H1 (cell line): Measurements from ENCODE around the gene CAPN1. TPM values are rescaled to one million over a fixed set of nuclear protein-coding genes. Genes with fewer than 3 reads are reported as not detected.

Experiments used
- CTCF ChIA-PET: fragments of 300-600 bp; sonication (Branson Sonifier 250); formaldehyde crosslinking; loops from one replicate; lab custom pipeline; 2021; ENCODE audit not compliant: partially characterized antibody; lab: Charles Lee
- POLR2A ChIA-PET: fragments of 300-600 bp; sonication (Branson Sonifier 250); formaldehyde crosslinking; loops from one replicate; lab custom pipeline; 2021; ENCODE audit warnings: inconsistent platforms; ENCODE audit not compliant: partially characterized antibody; lab: Charles Lee
- DNase-seq, 2 experiments: peaks; one replicate each; pipeline versions ENCODE4 v3.0.0 to v3.0.0-alpha.2; 2010 to 2022; ENCODE audit warnings: low spot score in 2 of 2, low read depth in 1 of 2, mixed read lengths in 1 of 2
- FAIRE-seq: peaks from 2 replicates; lab custom pipeline; 2011; peaks lifted over from hg19 to GRCh38; lab: Jason Lieb, UNC
- H2AFZ ChIP-seq: 2 replicates; pipeline ENCODE4 v1.8.1; 2012; ENCODE audit warnings: low read length, inconsistent platforms
- H2AK5ac ChIP-seq: 2 replicates; pipeline ENCODE4 v1.6.1; 2013; ENCODE audit warnings: low read depth, low read length
- H2BK120ac ChIP-seq: replicated peaks from 2 replicates; pipeline ENCODE3; 2013; ENCODE audit warnings: low read depth, low read length, inconsistent platforms
- H2BK12ac ChIP-seq: 2 replicates; pipeline ENCODE4 v1.6.1; 2013; ENCODE audit warnings: low read depth, low read length
- H2BK15ac ChIP-seq: 2 replicates; pipeline ENCODE4 v1.6.1; 2013; ENCODE audit warnings: low read length
- H2BK20ac ChIP-seq: 2 replicates; pipeline ENCODE4 v1.6.1; 2013; ENCODE audit warnings: low read length
- H2BK5ac ChIP-seq: 2 replicates; pipeline ENCODE4 v1.6.1; 2013; ENCODE audit warnings: low read depth, low read length
- H3K14ac ChIP-seq: 2 replicates; pipeline ENCODE4 v1.6.1; 2013; ENCODE audit warnings: inconsistent platforms; ENCODE audit not compliant: insufficient read length
- H3K18ac ChIP-seq: 2 replicates; pipeline ENCODE4 v1.6.1; 2013; ENCODE audit warnings: low read length; ENCODE audit errors: extremely low read depth
- H3K23ac ChIP-seq: 2 replicates; pipeline ENCODE4 v1.6.1; 2013; ENCODE audit warnings: inconsistent platforms; ENCODE audit not compliant: insufficient read length
- H3K23me2 ChIP-seq: 2 replicates; pipeline ENCODE4 v1.6.1; 2013; ENCODE audit warnings: low read depth, low read length
- H3K27ac ChIP-seq: 2 replicates; pipeline ENCODE4 v1.6.1; 2011; ENCODE audit warnings: low read depth, low read length, inconsistent platforms
- H3K27me3 ChIP-seq, 4 experiments: replicated peaks in 1 of 4; 1 replicate in 1 of 4; 2 replicates in 3 of 4; pipeline versions ENCODE4 v1.6.1 to v1.8.1; 2011 to 2013; ENCODE audit warnings: low read length in 3 of 4, mild to moderate bottlenecking in 3 of 4, inconsistent platforms in 2 of 4, mixed read lengths in 2 of 4, moderate library complexity in 1 of 4; ENCODE audit not compliant: control insufficient read depth in 3 of 4, insufficient read depth in 3 of 4; ENCODE audit errors: extremely low read depth in 1 of 4
- H3K36me3 ChIP-seq, 4 experiments: 2 replicates each; pipeline versions ENCODE4 v1.6.1 to v1.8.1; 2011 to 2013; ENCODE audit warnings: mild to moderate bottlenecking in 4 of 4, low read length in 3 of 4, moderate library complexity in 2 of 4, control low read depth in 1 of 4, inconsistent platforms in 1 of 4; ENCODE audit not compliant: insufficient read depth in 4 of 4, control insufficient read depth in 2 of 4
- H3K4ac ChIP-seq: replicated peaks from 2 replicates; pipeline ENCODE3; 2013; ENCODE audit warnings: low read length, low read depth, mixed read lengths, inconsistent platforms; ENCODE audit not compliant: insufficient read length
- H3K4me1 ChIP-seq, 4 experiments: replicated peaks in 1 of 4; 1 replicate in 1 of 4; 2 replicates in 3 of 4; pipeline versions ENCODE4 v1.6.1 to v1.8.1; 2011 to 2013; ENCODE audit warnings: low read length in 3 of 4, inconsistent platforms in 2 of 4, mixed read lengths in 1 of 4; ENCODE audit not compliant: insufficient read depth in 4 of 4, control insufficient read depth in 3 of 4
- H3K4me2 ChIP-seq, 2 experiments: 2 replicates each; pipeline versions ENCODE4 v1.6.1 to v1.8.1; 2011 to 2013; ENCODE audit warnings: low read depth in 2 of 2, low read length in 2 of 2, control low read depth in 1 of 2, inconsistent platforms in 1 of 2, mild to moderate bottlenecking in 1 of 2; ENCODE audit not compliant: insufficient read depth in 1 of 2
- H3K4me3 ChIP-seq, 4 experiments: fragments of 200-600, 300-600 bp in 1 of 4; sonication (generic), shearing (Covaris generic), sonication (Bioruptor Twin) in 1 of 4; 2 replicates each; pipeline versions ENCODE4 v1.5.1 to v1.8.1; 2011 to 2016; ENCODE audit warnings: low read length in 4 of 4, low read depth in 3 of 4, control low read depth in 2 of 4, inconsistent platforms in 2 of 4, mild to moderate bottlenecking in 2 of 4, mixed read lengths in 1 of 4, moderate library complexity in 1 of 4; ENCODE audit not compliant: insufficient read depth in 2 of 4; ENCODE audit errors: extremely low read depth in 1 of 4
- H3K56ac ChIP-seq: replicated peaks from 2 replicates; pipeline ENCODE3; 2013; ENCODE audit warnings: low read depth, mild to moderate bottlenecking, mixed read lengths, low read length, inconsistent platforms; ENCODE audit not compliant: insufficient read length
- H3K79me1 ChIP-seq: 2 replicates; pipeline ENCODE4 v1.6.1; 2013; ENCODE audit warnings: low read depth, low read length, control low read depth
- H3K79me2 ChIP-seq, 2 experiments: 2 replicates each; pipeline versions ENCODE4 v1.6.1 to v1.8.1; 2012 to 2013; ENCODE audit warnings: low read length in 2 of 2, mild to moderate bottlenecking in 2 of 2, inconsistent platforms in 1 of 2; ENCODE audit not compliant: insufficient read depth in 2 of 2, control insufficient read depth in 1 of 2
- H3K9ac ChIP-seq, 4 experiments: replicated peaks in 1 of 4; 1 replicate in 1 of 4; 2 replicates in 3 of 4; pipeline versions ENCODE4 v1.6.1 to v1.8.1; 2011 to 2013; ENCODE audit warnings: low read depth in 3 of 4, low read length in 3 of 4, control low read depth in 2 of 4, mild to moderate bottlenecking in 2 of 4, moderate library complexity in 2 of 4, inconsistent platforms in 1 of 4; ENCODE audit errors: extremely low read depth in 1 of 4
- H3K9me3 ChIP-seq, 2 experiments: 2 replicates each; pipeline versions ENCODE4 v1.6.1 to v1.8.1; 2012 to 2013; ENCODE audit warnings: mild to moderate bottlenecking in 2 of 2, moderate library complexity in 2 of 2, control low read depth in 1 of 2, inconsistent platforms in 1 of 2, low read depth in 1 of 2, low read length in 1 of 2, mixed read lengths in 1 of 2; ENCODE audit not compliant: insufficient read depth in 2 of 2
- H4K20me1 ChIP-seq, 2 experiments: replicated peaks in 1 of 2; 2 replicates each; pipeline versions ENCODE3 to v1.8.1; 2011 to 2013; ENCODE audit warnings: inconsistent platforms in 2 of 2, low read length in 2 of 2, mild to moderate bottlenecking in 1 of 2; ENCODE audit not compliant: insufficient read depth in 2 of 2, control insufficient read depth in 1 of 2
- H4K5ac ChIP-seq: 2 replicates; pipeline ENCODE4 v1.6.1; 2013; ENCODE audit warnings: low read length, low read depth, mixed read lengths, inconsistent platforms; ENCODE audit not compliant: insufficient read length
- H4K8ac ChIP-seq: 2 replicates; pipeline ENCODE4 v1.8.0; 2013; ENCODE audit warnings: mild to moderate bottlenecking, moderate library complexity, low read length, inconsistent platforms; ENCODE audit not compliant: insufficient read depth; ENCODE audit errors: extremely low read depth
- H4K91ac ChIP-seq: replicated peaks from 2 replicates; pipeline ENCODE3; 2013; ENCODE audit warnings: low read length, mixed read lengths, inconsistent platforms; ENCODE audit not compliant: insufficient read length
- ATF3 ChIP-seq: IDR thresholded peaks from 2 replicates; pipeline ENCODE4 v1.6.1; 2011; ENCODE audit warnings: low read depth, mild to moderate bottlenecking, low read length; ENCODE audit not compliant: insufficient read depth
- YY1 ChIP-seq: IDR thresholded peaks from 2 replicates; pipeline ENCODE4 v1.6.1; 2011; ENCODE audit warnings: low read depth, mild to moderate bottlenecking, low read length
- WGBS, 2 experiments: shearing (Covaris generic) in 1 of 2; methylation state at CpG; one replicate each; pipeline versions ENCODE4 v1.1.6 to v1.1.7; 2013 to 2015; ENCODE audit warnings: low lambda C conversion rate in 2 of 2, mixed read lengths in 2 of 2, inconsistent platforms in 1 of 2, low coverage in 1 of 2, missing lambda C conversion rate in 1 of 2; ENCODE audit not compliant: insufficient replicate concordance in 2 of 2, insufficient coverage in 1 of 2, insufficient read length in 1 of 2; ENCODE audit errors: extremely low coverage in 1 of 2, missing lambda C conversion rate in 1 of 2; 5-methylcytosine and 5-hydroxymethylcytosine counted together
- polyA plus RNA-seq, 7 experiments: library from polyadenylated mRNA; depleted of rRNA in 3 of 7; stranded (reverse) in 5 of 7; unstranded in 2 of 7; fragments of >200 nt in 5 of 7; fragments of 200-250 nt in 2 of 7; gene quantifications; 1 replicate in 5 of 7; 2 replicates in 1 of 7; 4 replicates in 1 of 7; pipeline versions ENCODE4 v1.2.1 to v1.2.3, GENCODE V29; 2011 to 2013; ENCODE audit warnings: missing spikeins in 2 of 7, mixed read lengths in 2 of 7
- total RNA-seq: library from RNA; stranded (reverse); fragmentation: NEBNext Ultra II Directional; extraction: Animal tissue kit (Norgen Biotek cat#: 25700); gene quantifications from 2 replicates; pipeline ENCODE4 v1.2.1, GENCODE V29; 2021

CAPN1 gene
- total and polyA plus RNA-seq, 2 of the 8 experiments (the other 6 are each of a cell fraction or from before 2014, with no cell fraction given): 194 to 233 TPM

- FAIRE-seq: no peak
Measured at GRCh38 chr11:65183201-65183891, 1.6 kb downstream of the CAPN1 start.

More at GRCh38 chr11:65183201-65183891, 1.6 kb downstream of the CAPN1 start:
- Histone ChIP-seq H3K4ac (no peak overlapping the region), H3K23ac (no peak overlapping the region), H3K9ac (no peak overlapping the region), H4K20me1 (peaks cover 0 to 5% of the 10 kb centered on the region in 2 experiments), H2BK12ac (0 out of 2 replicates have a peak overlapping the region, but pooled peaks have one; percentile 7), H4K8ac (no peak overlapping the region; the same call in 1 of the 2 replicates), H3K4me2 (peak overlapping the region; percentile 72 to 92), H3K56ac (no peak overlapping the region), H3K23me2 (peaks cover 10% of the 10 kb centered on the region), H2BK20ac (no peak overlapping the region), H2BK5ac (0 out of 2 replicates have a peak overlapping the region, but pooled peaks have one; percentile 91), H3K79me2 (peaks cover 0 to 13% of the 10 kb centered on the region in 2 experiments; a peak in 2 of 4 replicates), H3K27me3 (no peaks in the 10 kb centered on the region), H2BK15ac (peak overlapping the region; percentile 36; the same call in 1 of the 2 replicates), H3K4me1 (peaks cover 7 to 38% (median 26%) of the 10 kb centered on the region in 4 experiments), H4K5ac (no peak overlapping the region), H3K18ac (peak overlapping the region; percentile 15; the same call in 1 of the 2 replicates), H3K9me3 (no peaks in the 10 kb centered on the region), H4K91ac (peak overlapping the region; percentile 25), H3K4me3 (peak overlapping the region; percentile 65 to 82 (median 74)), H3K14ac (no peak overlapping the region), H3K36me3 (peaks cover 9 to 26% (median 14%) of the 10 kb centered on the region in 4 experiments; a peak in 7 of 8 replicates), H2AK5ac (peak overlapping the region; percentile 3; the same call in 1 of the 2 replicates), H2BK120ac (no peak overlapping the region), H2AFZ (no peak overlapping the region), H3K79me1 (peaks cover 10% of the 10 kb centered on the region; the same call in 1 of the 2 replicates), H3K27ac (no peak overlapping the region; the same call in 1 of the 2 replicates)
- CTCF ChIA-PET: interaction anchor here (0.9 to 7.3 kb wide), 7 partner anchors 17 to 131 kb away, joined by 3 to 47 read pairs (median 4); partner anchors contain the start of genes CDC42EP2, FAU and MRPL49
- 72% methylated on average over 15 of the region's 19 CpGs; no CpG with 5 or more reads in 1 of the 2 experiments for WGBS, 2 experiments
- TF ChIP-seq YY1: 0 out of 2 replicates have a peak, but pooled peaks have one; percentile 18
- no peak for TF ChIP-seq ATF3
- no peak for DNase-seq
- POLR2A ChIA-PET: interaction anchor here (0.9 to 4.9 kb wide), 17 partner anchors 10 to 316 kb away, joined by 3 to 35 read pairs (median 4); partner anchors contain the start of genes FAU, MALAT1, MRPL49 and POLA2
